ENCODE data around the gene OXCT2.
"Not testable (repeated sequence)": the region's sequence is repeated elsewhere in the genome, so short reads cannot be mapped to it uniquely, and the experiment has no call there.

OXCT2 gene

GRCh38 chr1:39781349-39781715, 10.2 kb upstream of the OXCT2 start:
- DNase-seq (ENCODE audit: low spot score) = no peak
- H3K23ac ChIP-seq (ENCODE audit: low read depth, low read length, poor library complexity) = no peak overlapping the region
- H3K36me3 ChIP-seq (replicated peaks in 1 of 2; ENCODE audit: control insufficient read depth in 2 of 2, insufficient read depth in 2 of 2, low read length in 2 of 2) = no peaks in the 10 kb centered on the region
- H4K8ac ChIP-seq (ENCODE audit: low read depth, low read length) = no peak overlapping the region
- no CpG with 5 or more reads among the region's 2 CpGs for WGBS, 2 donors (ENCODE audit: extremely low coverage in 2 of 2, insufficient read length in 2 of 2, insufficient replicate concordance in 1 of 2)
- H2BK5ac ChIP-seq (ENCODE audit: low read length) = no peak overlapping the region
- H3K27me3 ChIP-seq (ENCODE audit: control insufficient read depth in 3 of 3, insufficient read depth in 3 of 3, low read depth in 1 of 3, low read length in 3 of 3) = peaks cover 0 to 46% (median 0%) of the 10 kb centered on the region in 3 experiments
- H3K4me1 ChIP-seq (ENCODE audit: control insufficient read depth in 2 of 2, insufficient read depth in 1 of 2, low read depth in 1 of 2, low read length in 2 of 2) = peaks cover 0 to 7% of the 10 kb centered on the region in 2 donors
- H4K91ac ChIP-seq (ENCODE audit: low read depth, low read length, poor library complexity) = no peak overlapping the region
- no peak overlapping the region for H2AFZ ChIP-seq (ENCODE audit: low read length)
- H2BK15ac ChIP-seq (ENCODE audit: low read length) = no peak overlapping the region
- H2BK120ac ChIP-seq (ENCODE audit: low read depth, low read length) = no peak overlapping the region
- no peaks in the 10 kb centered on the region for H3K79me1 ChIP-seq (ENCODE audit: low read depth, low read length)
- H2BK12ac ChIP-seq (ENCODE audit: low read length) = no peak overlapping the region
- no peak overlapping the region for H3K4me2 ChIP-seq (ENCODE audit: insufficient read depth, low read length, poor library complexity, severe bottlenecking)
- no peak overlapping the region for H3K27ac ChIP-seq (replicated peaks; ENCODE audit: low read length)
- H3K18ac ChIP-seq (ENCODE audit: low read length) = no peak overlapping the region
- no peak overlapping the region for H2AK5ac ChIP-seq (ENCODE audit: low read depth, low read length)
- no peak overlapping the region for H3K14ac ChIP-seq (ENCODE audit: low read length)
- H3K4ac ChIP-seq (ENCODE audit: low read length) = no peak overlapping the region
- no peaks in the 10 kb centered on the region for H3K9me3 ChIP-seq (replicated peaks in 1 of 2; ENCODE audit: control insufficient read depth in 2 of 2, insufficient read depth in 1 of 2, low read depth in 1 of 2, low read length in 2 of 2)
- no peak overlapping the region for H3K4me3 ChIP-seq (ENCODE audit: low read length in 2 of 2)
- no peak overlapping the region for H3K9ac ChIP-seq (ENCODE audit: low read depth, low read length, poor library complexity)

DNA sequence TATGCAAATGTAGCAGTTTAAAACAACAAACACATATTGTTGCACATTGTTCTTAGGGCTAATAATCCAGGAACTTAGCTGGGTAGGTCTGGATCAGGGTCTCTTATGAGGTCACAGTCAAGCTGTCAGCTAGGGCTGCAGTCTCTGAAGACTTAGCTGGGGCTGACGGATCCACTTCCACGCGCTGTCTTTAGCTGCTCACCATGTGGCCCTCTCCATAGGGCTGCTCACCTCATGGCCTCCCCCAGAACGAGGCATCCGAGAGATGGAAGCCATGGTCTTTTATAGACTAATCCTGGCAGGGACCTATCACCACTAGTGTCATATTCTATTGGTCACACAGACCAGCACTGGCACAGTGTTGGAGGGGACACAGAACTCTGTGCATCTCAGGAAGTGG, 8.7 kb upstream of the OXCT2 start:
- no peak overlapping the region for H3K18ac ChIP-seq (ENCODE audit: low read length)
- no peak overlapping the region for H3K4me2 ChIP-seq (ENCODE audit: insufficient read depth, low read length, poor library complexity, severe bottlenecking)
- no peak overlapping the region for H3K4ac ChIP-seq (ENCODE audit: low read length)
- H3K9me3 ChIP-seq (replicated peaks in 1 of 2; ENCODE audit: control insufficient read depth in 2 of 2, insufficient read depth in 1 of 2, low read depth in 1 of 2, low read length in 2 of 2) = no peaks in the 10 kb centered on the region
- WGBS, 2 donors (ENCODE audit: extremely low coverage in 2 of 2, insufficient read length in 2 of 2, insufficient replicate concordance in 1 of 2) = no CpG with 5 or more reads among the region's 5 CpGs
- H3K27me3 ChIP-seq (ENCODE audit: control insufficient read depth in 3 of 3, insufficient read depth in 3 of 3, low read depth in 1 of 3, low read length in 3 of 3) = peaks cover 0 to 35% (median 0%) of the 10 kb centered on the region in 3 experiments
- no peak overlapping the region for H2BK12ac ChIP-seq (ENCODE audit: low read length)
- H4K91ac ChIP-seq (ENCODE audit: low read depth, low read length, poor library complexity) = no peak overlapping the region
- no peaks in the 10 kb centered on the region for H3K36me3 ChIP-seq (replicated peaks in 1 of 2; ENCODE audit: control insufficient read depth in 2 of 2, insufficient read depth in 2 of 2, low read length in 2 of 2)
- H2AFZ ChIP-seq (ENCODE audit: low read length) = no peak overlapping the region
- H2BK5ac ChIP-seq (ENCODE audit: low read length) = no peak overlapping the region
- H2AK5ac ChIP-seq (ENCODE audit: low read depth, low read length) = no peak overlapping the region
- H2BK15ac ChIP-seq (ENCODE audit: low read length) = no peak overlapping the region
- no peak overlapping the region for H3K14ac ChIP-seq (ENCODE audit: low read length)
- no peak overlapping the region for H3K9ac ChIP-seq (ENCODE audit: low read depth, low read length, poor library complexity)
- no peak overlapping the region for H2BK120ac ChIP-seq (ENCODE audit: low read depth, low read length)
- H3K4me3 ChIP-seq (ENCODE audit: low read length in 2 of 2) = no peak overlapping the region
- no peak overlapping the region for H3K23ac ChIP-seq (ENCODE audit: low read depth, low read length, poor library complexity)
- no peak for DNase-seq (ENCODE audit: low spot score)
- no peak overlapping the region for H3K27ac ChIP-seq (replicated peaks; ENCODE audit: low read length)
- H3K79me1 ChIP-seq (ENCODE audit: low read depth, low read length) = no peaks in the 10 kb centered on the region
- H4K8ac ChIP-seq (ENCODE audit: low read depth, low read length) = no peak overlapping the region
- H3K4me1 ChIP-seq (ENCODE audit: control insufficient read depth in 2 of 2, insufficient read depth in 1 of 2, low read depth in 1 of 2, low read length in 2 of 2) = no peaks in the 10 kb centered on the region

DNA sequence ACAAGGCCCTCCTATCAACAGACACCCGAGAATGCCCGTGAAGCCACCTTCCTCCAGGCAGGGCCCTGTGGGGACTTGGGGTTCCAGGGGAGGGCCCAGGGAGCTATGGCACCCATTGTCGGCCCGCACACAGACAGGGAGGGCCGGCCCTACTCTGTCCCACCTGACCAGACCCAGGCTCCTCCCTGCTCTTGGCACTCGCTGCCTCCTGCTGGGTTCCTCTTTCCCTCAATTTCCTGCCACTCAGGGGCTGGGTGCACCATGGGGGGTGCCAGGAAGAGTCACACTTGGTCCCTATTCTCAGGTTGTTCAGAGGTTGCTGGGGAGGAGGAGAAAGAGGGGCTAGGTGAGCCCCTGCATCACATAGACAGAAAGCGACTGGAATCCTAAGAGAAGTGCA, 8.0 kb upstream of the OXCT2 start:
- H3K27ac ChIP-seq (replicated peaks; ENCODE audit: low read length) = no peak overlapping the region
- peak overlapping the region; percentile 38 for H3K14ac ChIP-seq (ENCODE audit: low read length)
- H3K9me3 ChIP-seq (replicated peaks in 1 of 2; ENCODE audit: control insufficient read depth in 2 of 2, insufficient read depth in 1 of 2, low read depth in 1 of 2, low read length in 2 of 2) = no peaks in the 10 kb centered on the region
- H4K91ac ChIP-seq (ENCODE audit: low read depth, low read length, poor library complexity) = no peak overlapping the region
- H3K79me1 ChIP-seq (ENCODE audit: low read depth, low read length) = no peaks in the 10 kb centered on the region
- H3K27me3 ChIP-seq (ENCODE audit: control insufficient read depth in 3 of 3, insufficient read depth in 3 of 3, low read depth in 1 of 3, low read length in 3 of 3) = peaks cover 0 to 35% (median 0%) of the 10 kb centered on the region in 3 experiments
- no peak overlapping the region for H4K8ac ChIP-seq (ENCODE audit: low read depth, low read length)
- peak overlapping the region; percentile 28 for H3K18ac ChIP-seq (ENCODE audit: low read length)
- no peak overlapping the region for H2BK5ac ChIP-seq (ENCODE audit: low read length)
- H3K36me3 ChIP-seq (replicated peaks in 1 of 2; ENCODE audit: control insufficient read depth in 2 of 2, insufficient read depth in 2 of 2, low read length in 2 of 2) = no peaks in the 10 kb centered on the region
- H3K9ac ChIP-seq (ENCODE audit: low read depth, low read length, poor library complexity) = no peak overlapping the region
- H2AFZ ChIP-seq (ENCODE audit: low read length) = no peak overlapping the region
- no peak overlapping the region for H2BK15ac ChIP-seq (ENCODE audit: low read length)
- no peak overlapping the region for H3K4me2 ChIP-seq (ENCODE audit: insufficient read depth, low read length, poor library complexity, severe bottlenecking)
- H2AK5ac ChIP-seq (ENCODE audit: low read depth, low read length) = no peak overlapping the region
- no CpG with 5 or more reads among the region's 7 CpGs for WGBS, 2 donors (ENCODE audit: extremely low coverage in 2 of 2, insufficient read length in 2 of 2, insufficient replicate concordance in 1 of 2)
- H3K23ac ChIP-seq (ENCODE audit: low read depth, low read length, poor library complexity) = no peak overlapping the region
- H2BK120ac ChIP-seq (ENCODE audit: low read depth, low read length) = no peak overlapping the region
- no peaks in the 10 kb centered on the region for H3K4me1 ChIP-seq (ENCODE audit: control insufficient read depth in 2 of 2, insufficient read depth in 1 of 2, low read depth in 1 of 2, low read length in 2 of 2)
- no peak overlapping the region for H3K4me3 ChIP-seq (ENCODE audit: low read length in 2 of 2)
- DNase-seq (ENCODE audit: low spot score) = no peak
- no peak overlapping the region for H3K4ac ChIP-seq (ENCODE audit: low read length)
- no peak overlapping the region for H2BK12ac ChIP-seq (ENCODE audit: low read length)

GRCh38 chr1:39778463-39779099, 7.4 kb upstream of the OXCT2 start:
- H4K8ac ChIP-seq (ENCODE audit: low read depth, low read length); DNase-seq (ENCODE audit: low spot score); H3K36me3 ChIP-seq (replicated peaks in 1 of 2; ENCODE audit: control insufficient read depth in 2 of 2, insufficient read depth in 2 of 2, low read length in 2 of 2); H2BK15ac ChIP-seq (ENCODE audit: low read length); H3K4me2 ChIP-seq (ENCODE audit: insufficient read depth, low read length, poor library complexity, severe bottlenecking); H3K14ac ChIP-seq (ENCODE audit: low read length); H2AFZ ChIP-seq (ENCODE audit: low read length); H3K4ac ChIP-seq (ENCODE audit: low read length); H3K79me1 ChIP-seq (ENCODE audit: low read depth, low read length); H3K4me3 ChIP-seq (ENCODE audit: low read length in 2 of 2); H3K9ac ChIP-seq (ENCODE audit: low read depth, low read length, poor library complexity); H2BK120ac ChIP-seq (ENCODE audit: low read depth, low read length); H3K27ac ChIP-seq (replicated peaks; ENCODE audit: low read length); H3K23ac ChIP-seq (ENCODE audit: low read depth, low read length, poor library complexity); H2AK5ac ChIP-seq (ENCODE audit: low read depth, low read length); H4K91ac ChIP-seq (ENCODE audit: low read depth, low read length, poor library complexity); H3K4me1 ChIP-seq (ENCODE audit: control insufficient read depth in 2 of 2, insufficient read depth in 1 of 2, low read depth in 1 of 2, low read length in 2 of 2); H2BK12ac ChIP-seq (ENCODE audit: low read length); H3K9me3 ChIP-seq (replicated peaks in 1 of 2; ENCODE audit: control insufficient read depth in 2 of 2, insufficient read depth in 1 of 2, low read depth in 1 of 2, low read length in 2 of 2); H2BK5ac ChIP-seq (ENCODE audit: low read length); H3K18ac ChIP-seq (ENCODE audit: low read length): not testable (repeated sequence)
- peaks cover 0 to 30% (median 0%) of the 10 kb centered on the region in 3 experiments for H3K27me3 ChIP-seq (ENCODE audit: control insufficient read depth in 3 of 3, insufficient read depth in 3 of 3, low read depth in 1 of 3, low read length in 3 of 3)
- WGBS, 2 donors (ENCODE audit: extremely low coverage in 2 of 2, insufficient read length in 2 of 2, insufficient replicate concordance in 1 of 2) = no CpG with 5 or more reads among the region's 12 CpGs
